SK-N-SH (cell line): ENCODE measurements around the gene RFTN1. TPM values are rescaled to one million over a fixed set of nuclear protein-coding genes. Genes with fewer than 3 reads are reported as not detected.

Experiments used
- CTCF ChIA-PET: fragments of 300-600, 350-600 bp; formaldehyde crosslinking; extraction: SDS; loops from one replicate; lab custom pipeline; 2021; lab: Yijun Ruan, JAX
- POLR2A ChIA-PET: fragments of 350-600 bp; sonication (Branson Sonifier 250); formaldehyde crosslinking; extraction: SDS; loops from one replicate; lab custom pipeline; 2020; ENCODE audit warnings: antibody characterized with exemption, inconsistent platforms; lab: Yijun Ruan, JAX
- DNase-seq: peaks from one replicate; pipeline ENCODE4 v3.0.0; 2012
- H2AFZ ChIP-seq: fragments of 200-600 bp; sonication (generic); 2 replicates; pipeline ENCODE4 v1.8.1; 2016; ENCODE audit warnings: antibody characterized with exemption, mild to moderate bottlenecking, low read depth
- H3F3A ChIP-seq: fragments of 200-600 bp; sonication (generic); replicated peaks from 2 replicates; pipeline ENCODE3; 2016; ENCODE audit warnings: antibody characterized with exemption, mild to moderate bottlenecking; ENCODE audit not compliant: insufficient read depth
- H3K27ac ChIP-seq, 2 experiments: fragments of 200-500 bp in 1 of 2; fragments of 200-600 bp in 1 of 2; sonication (Bioruptor generic) in 1 of 2; sonication (generic), shearing (Covaris generic) in 1 of 2; 2 replicates each; pipeline versions ENCODE4 v1.5.1 to v1.6.1; 2014 to 2016; ENCODE audit warnings: low read depth in 2 of 2, inconsistent platforms in 1 of 2, low read length in 1 of 2, mild to moderate bottlenecking in 1 of 2, mixed read lengths in 1 of 2
- H3K27me3 ChIP-seq: fragments of 200-600 bp; sonication (generic), shearing (Covaris generic); 2 replicates; pipeline ENCODE4 v1.6.1; 2016; ENCODE audit warnings: mixed run types; ENCODE audit not compliant: insufficient read depth
- H3K36me3 ChIP-seq, 2 experiments: fragments of 200-500 bp in 1 of 2; fragments of 200-600 bp in 1 of 2; sonication (Bioruptor generic) in 1 of 2; sonication (generic) in 1 of 2; replicated peaks in 1 of 2; 2 replicates each; pipeline versions ENCODE3 to v1.5.1; 2014 to 2016; ENCODE audit warnings: low read length in 1 of 2, mild to moderate bottlenecking in 1 of 2; ENCODE audit not compliant: insufficient read depth in 2 of 2, control insufficient read depth in 1 of 2
- H3K4me1 ChIP-seq, 2 experiments: fragments of 200-500 bp in 1 of 2; fragments of 200-600 bp in 1 of 2; sonication (Bioruptor generic) in 1 of 2; sonication (generic), shearing (Covaris generic) in 1 of 2; 2 replicates each; pipeline versions ENCODE4 v1.5.1 to v1.6.1; 2014 to 2016; ENCODE audit warnings: low read depth in 1 of 2, low read length in 1 of 2, mixed run types in 1 of 2; ENCODE audit not compliant: insufficient read depth in 2 of 2, control insufficient read depth in 1 of 2
- H3K4me2 ChIP-seq: fragments of 200-600 bp; sonication (generic), shearing (Covaris generic); 2 replicates; pipeline ENCODE4 v1.6.1; 2017; ENCODE audit warnings: mixed run types
- H3K4me3 ChIP-seq, 2 experiments: fragments of 200-500 bp in 1 of 2; fragments of 200-600 bp in 1 of 2; sonication (Bioruptor generic) in 1 of 2; sonication (generic), shearing (Covaris generic) in 1 of 2; 2 replicates each; pipeline versions ENCODE4 v1.5.1 to v1.8.1; 2014 to 2016; ENCODE audit warnings: low read depth in 2 of 2, inconsistent platforms in 1 of 2, low read length in 1 of 2, mild to moderate bottlenecking in 1 of 2, mixed read lengths in 1 of 2, moderate library complexity in 1 of 2
- H3K79me2 ChIP-seq: fragments of 200-600 bp; sonication (generic); 2 replicates; pipeline ENCODE4 v1.8.1; 2017; ENCODE audit warnings: mild to moderate bottlenecking; ENCODE audit not compliant: insufficient read depth
- H3K9ac ChIP-seq: fragments of 200-600 bp; sonication (generic); 2 replicates; pipeline ENCODE4 v1.6.1; 2017; ENCODE audit warnings: mixed run types
- H3K9me2 ChIP-seq: fragments of 200-600 bp; sonication (generic); 2 replicates; pipeline ENCODE4 v1.6.1; 2017; ENCODE audit warnings: mixed run types
- H3K9me3 ChIP-seq: fragments of 200-600 bp; sonication (generic); 2 replicates; pipeline ENCODE4 v1.6.1; 2017; ENCODE audit warnings: mixed run types, mild to moderate bottlenecking, moderate library complexity
- H4K20me1 ChIP-seq: fragments of 200-600 bp; sonication (generic); 2 replicates; pipeline ENCODE4 v1.6.1; 2017; ENCODE audit warnings: mild to moderate bottlenecking, mixed run types; ENCODE audit not compliant: insufficient read depth
- CHD2 ChIP-seq: fragments of 150-350 bp; IDR thresholded peaks from 2 replicates; pipeline ENCODE4 v1.6.1; 2018; ENCODE audit warnings: low read length; ENCODE audit not compliant: partially characterized antibody
- EZH2phosphoT487 ChIP-seq: fragments of 200-600 bp; sonication (generic); IDR thresholded peaks from 2 replicates; pipeline ENCODE4 v1.6.1; 2017; ENCODE audit warnings: low read depth, mixed run types, mild to moderate bottlenecking, antibody characterized with exemption, moderate library complexity, borderline replicate concordance
- FOSL2 ChIP-seq: IDR thresholded peaks from 2 replicates; pipeline ENCODE4 v1.4.0; 2012; ENCODE audit warnings: low read depth, mild to moderate bottlenecking, moderate library complexity, borderline replicate concordance
- FOXM1 ChIP-seq: IDR thresholded peaks from 2 replicates; pipeline ENCODE4 v1.4.0; 2012; ENCODE audit warnings: low read depth, mild to moderate bottlenecking
- MEF2A ChIP-seq: IDR thresholded peaks from 2 replicates; pipeline ENCODE4 v1.4.0; 2012; ENCODE audit warnings: low read depth, borderline replicate concordance
- NFIC ChIP-seq: IDR thresholded peaks from 2 replicates; pipeline ENCODE4 v1.4.0; 2012; ENCODE audit warnings: borderline replicate concordance
- NRF1 ChIP-seq: IDR thresholded peaks from 2 replicates; pipeline ENCODE4 v1.6.1; 2012; ENCODE audit warnings: low read depth, mild to moderate bottlenecking, low read length
- PBX3 ChIP-seq: IDR thresholded peaks from 2 replicates; pipeline ENCODE4; 2012
- POLR2AphosphoS5 ChIP-seq: IDR thresholded peaks from 2 replicates; pipeline ENCODE4 v1.6.1; 2012; ENCODE audit warnings: low read depth, low read length
- RAD21 ChIP-seq: IDR thresholded peaks from 2 replicates; pipeline ENCODE4 v1.6.1; 2012; ENCODE audit warnings: mild to moderate bottlenecking, low read length
- RFX5 ChIP-seq: IDR thresholded peaks from 2 replicates; pipeline ENCODE4 v1.6.1; 2012; ENCODE audit warnings: mild to moderate bottlenecking, improper control_type of control experiment, low read length
- SIN3A ChIP-seq: IDR thresholded peaks from 2 replicates; pipeline ENCODE4 v1.6.1; 2012; ENCODE audit warnings: low read depth, mild to moderate bottlenecking, low read length, moderate library complexity, borderline replicate concordance
- TCF12 ChIP-seq: IDR thresholded peaks from 2 replicates; pipeline ENCODE4 v1.4.0; 2012
- TEAD4 ChIP-seq: IDR thresholded peaks from 2 replicates; pipeline ENCODE4 v1.4.0; 2012; ENCODE audit warnings: mild to moderate bottlenecking, borderline replicate concordance; ENCODE audit not compliant: insufficient read depth
- YY1 ChIP-seq: IDR thresholded peaks from 2 replicates; pipeline ENCODE4 v1.4.0; 2012; ENCODE audit warnings: low read depth, mild to moderate bottlenecking
- WGBS: methylation state at CpG from one replicate; pipeline ENCODE4 v1.1.6; 2017; ENCODE audit warnings: low lambda C conversion rate; 5-methylcytosine and 5-hydroxymethylcytosine counted together
- polyA plus RNA-seq, 3 experiments: library from polyadenylated mRNA; depleted of rRNA; stranded (reverse); fragments of >200 nt; gene quantifications; 2 replicates each; pipeline ENCODE4 v1.2.3, GENCODE V29; 2012
- TF ChIP-seq, protein P1 (sequence below): IDR thresholded peaks from 2 replicates; pipeline ENCODE4 v1.4.0; 2012; ENCODE audit warnings: low read depth
- TF ChIP-seq, protein P2 (sequence below): IDR thresholded peaks from 2 replicates; pipeline ENCODE4 v1.4.0; 2012; ENCODE audit warnings: low read depth, borderline replicate concordance
- TF ChIP-seq, protein P3 (sequence below): IDR thresholded peaks from 2 replicates; pipeline ENCODE4 v1.4.0; 2012; ENCODE audit warnings: low read depth, borderline replicate concordance
- TF ChIP-seq, protein P4 (sequence below): fragments of 150-350 bp; IDR thresholded peaks from 2 replicates; pipeline ENCODE4 v1.6.1; 2017; ENCODE audit warnings: antibody characterized with exemption, low read length, low read depth, borderline replicate concordance

RFTN1 gene
- polyA plus RNA-seq, 1 of the 3 experiments (the other 2 are of a cell fraction): 21.2 TPM

DNA sequence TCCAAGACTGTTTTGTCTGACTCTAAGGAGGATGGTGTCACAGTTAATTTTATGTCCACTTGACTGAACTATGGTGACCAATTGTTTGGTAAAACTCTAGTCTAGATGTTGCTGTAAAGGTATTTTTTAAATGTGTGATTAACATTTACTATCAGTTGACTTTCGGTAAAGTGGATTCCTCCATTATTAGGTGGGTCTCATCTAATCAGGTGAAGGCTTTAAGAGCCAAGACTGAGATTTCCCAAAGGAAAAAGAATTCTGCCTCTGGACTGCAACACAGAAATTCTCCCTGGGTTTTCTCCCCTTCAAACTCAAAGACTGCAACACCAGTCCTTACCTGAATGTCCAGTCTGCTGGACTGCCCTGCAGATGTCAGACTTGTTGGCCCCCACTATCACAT is 129.6 kb downstream of the RFTN1 start:
- H3K27ac ChIP-seq: no peak overlapping the region
- no peaks in the 10 kb centered on the region for H3K36me3 ChIP-seq
- no peaks in the 10 kb centered on the region for H3K9me2 ChIP-seq
- H3K9ac ChIP-seq: no peak overlapping the region
- no peak overlapping the region for H2AFZ ChIP-seq
- CTCF ChIA-PET: no interaction called here
- H3K27me3 ChIP-seq: no peaks in the 10 kb centered on the region
- no peak overlapping the region for H3K4me2 ChIP-seq
- no peak overlapping the region for H3K4me3 ChIP-seq
- no peaks in the 10 kb centered on the region; the same call in 1 of the 2 replicates for H3K79me2 ChIP-seq
- H3K4me1 ChIP-seq: peaks cover 0 to 5% of the 10 kb centered on the region in 2 experiments; a peak in 1 of 4 replicates
- H4K20me1 ChIP-seq: no peaks in the 10 kb centered on the region
- H3K9me3 ChIP-seq: no peaks in the 10 kb centered on the region
- peaks cover 3% of the 10 kb centered on the region for H3F3A ChIP-seq
- WGBS: 100% methylated on average over 1 of the region's 1 CpG
- TF ChIP-seq TCF12 (no peak), FOXM1 (no peak), TEAD4 (no peak)
- POLR2A ChIA-PET: no interaction called here
- DNase-seq: no peak

DNA sequence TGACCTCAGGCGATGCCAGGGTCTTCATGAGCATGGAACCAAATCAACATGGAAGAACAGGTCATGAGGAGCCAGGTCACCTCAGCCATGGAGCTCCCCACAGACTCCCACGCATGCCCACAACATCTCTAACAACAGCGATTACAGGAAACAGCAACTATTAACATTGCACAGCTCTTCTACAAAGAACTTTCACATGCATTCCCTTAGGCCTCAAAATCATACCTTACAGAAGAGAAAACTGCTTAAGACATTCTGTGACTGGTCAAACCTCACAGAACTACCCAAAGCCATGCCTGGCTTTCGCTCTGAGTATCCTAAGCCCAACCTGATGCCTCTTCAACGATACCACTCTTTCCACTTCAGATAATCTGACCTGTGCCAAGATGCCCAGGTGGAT is 130.7 kb downstream of the RFTN1 start:
- 93% methylated on average over 5 of the region's 5 CpGs for WGBS
- H3K27me3 ChIP-seq: no peaks in the 10 kb centered on the region
- no peaks in the 10 kb centered on the region for H3K79me2 ChIP-seq
- no peak for DNase-seq
- CTCF ChIA-PET: no interaction called here
- no peaks in the 10 kb centered on the region for H4K20me1 ChIP-seq
- H3K4me1 ChIP-seq: peaks cover 0 to 7% of the 10 kb centered on the region in 2 experiments; a peak in 1 of 4 replicates
- no peak overlapping the region for H3K9ac ChIP-seq
- H3K4me3 ChIP-seq: no peak overlapping the region
- peaks cover 0 to 1% of the 10 kb centered on the region in 2 experiments for H3K36me3 ChIP-seq
- no peak for TF ChIP-seq MEF2A
- TF ChIP-seq POLR2AphosphoS5: no peak
- TF ChIP-seq RAD21: no peak
- TF ChIP-seq, protein P1, sequence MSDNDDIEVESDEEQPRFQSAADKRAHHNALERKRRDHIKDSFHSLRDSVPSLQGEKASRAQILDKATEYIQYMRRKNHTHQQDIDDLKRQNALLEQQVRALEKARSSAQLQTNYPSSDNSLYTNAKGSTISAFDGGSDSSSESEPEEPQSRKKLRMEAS: no peak
- no peak for TF ChIP-seq CHD2
- TF ChIP-seq, protein P2, sequence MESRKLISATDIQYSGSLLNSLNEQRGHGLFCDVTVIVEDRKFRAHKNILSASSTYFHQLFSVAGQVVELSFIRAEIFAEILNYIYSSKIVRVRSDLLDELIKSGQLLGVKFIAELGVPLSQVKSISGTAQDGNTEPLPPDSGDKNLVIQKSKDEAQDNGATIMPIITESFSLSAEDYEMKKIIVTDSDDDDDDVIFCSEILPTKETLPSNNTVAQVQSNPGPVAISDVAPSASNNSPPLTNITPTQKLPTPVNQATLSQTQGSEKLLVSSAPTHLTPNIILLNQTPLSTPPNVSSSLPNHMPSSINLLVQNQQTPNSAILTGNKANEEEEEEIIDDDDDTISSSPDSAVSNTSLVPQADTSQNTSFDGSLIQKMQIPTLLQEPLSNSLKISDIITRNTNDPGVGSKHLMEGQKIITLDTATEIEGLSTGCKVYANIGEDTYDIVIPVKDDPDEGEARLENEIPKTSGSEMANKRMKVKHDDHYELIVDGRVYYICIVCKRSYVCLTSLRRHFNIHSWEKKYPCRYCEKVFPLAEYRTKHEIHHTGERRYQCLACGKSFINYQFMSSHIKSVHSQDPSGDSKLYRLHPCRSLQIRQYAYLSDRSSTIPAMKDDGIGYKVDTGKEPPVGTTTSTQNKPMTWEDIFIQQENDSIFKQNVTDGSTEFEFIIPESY: no peak
- TF ChIP-seq, protein P3, sequence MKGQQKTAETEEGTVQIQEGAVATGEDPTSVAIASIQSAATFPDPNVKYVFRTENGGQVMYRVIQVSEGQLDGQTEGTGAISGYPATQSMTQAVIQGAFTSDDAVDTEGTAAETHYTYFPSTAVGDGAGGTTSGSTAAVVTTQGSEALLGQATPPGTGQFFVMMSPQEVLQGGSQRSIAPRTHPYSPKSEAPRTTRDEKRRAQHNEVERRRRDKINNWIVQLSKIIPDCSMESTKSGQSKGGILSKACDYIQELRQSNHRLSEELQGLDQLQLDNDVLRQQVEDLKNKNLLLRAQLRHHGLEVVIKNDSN: no peak
- no peak for TF ChIP-seq FOSL2
- TF ChIP-seq YY1: no peak
- TF ChIP-seq RFX5: no peak
- no peak for TF ChIP-seq NRF1
- no peak for TF ChIP-seq NFIC
- no peak for TF ChIP-seq PBX3
- TF ChIP-seq, protein P4, sequence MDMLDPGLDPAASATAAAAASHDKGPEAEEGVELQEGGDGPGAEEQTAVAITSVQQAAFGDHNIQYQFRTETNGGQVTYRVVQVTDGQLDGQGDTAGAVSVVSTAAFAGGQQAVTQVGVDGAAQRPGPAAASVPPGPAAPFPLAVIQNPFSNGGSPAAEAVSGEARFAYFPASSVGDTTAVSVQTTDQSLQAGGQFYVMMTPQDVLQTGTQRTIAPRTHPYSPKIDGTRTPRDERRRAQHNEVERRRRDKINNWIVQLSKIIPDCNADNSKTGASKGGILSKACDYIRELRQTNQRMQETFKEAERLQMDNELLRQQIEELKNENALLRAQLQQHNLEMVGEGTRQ: no peak
- TF ChIP-seq EZH2phosphoT487: no peak
- TF ChIP-seq SIN3A: no peak
- no peaks in the 10 kb centered on the region for H3K9me3 ChIP-seq
- H3K27ac ChIP-seq: no peak overlapping the region
- H3F3A ChIP-seq: peaks cover 3% of the 10 kb centered on the region
- POLR2A ChIA-PET: no interaction called here
- no peak overlapping the region for H3K4me2 ChIP-seq
- no peak overlapping the region for H2AFZ ChIP-seq
- no peaks in the 10 kb centered on the region for H3K9me2 ChIP-seq
